ENCODE data around the gene HOATZ.

The HOATZ gene

DNA sequence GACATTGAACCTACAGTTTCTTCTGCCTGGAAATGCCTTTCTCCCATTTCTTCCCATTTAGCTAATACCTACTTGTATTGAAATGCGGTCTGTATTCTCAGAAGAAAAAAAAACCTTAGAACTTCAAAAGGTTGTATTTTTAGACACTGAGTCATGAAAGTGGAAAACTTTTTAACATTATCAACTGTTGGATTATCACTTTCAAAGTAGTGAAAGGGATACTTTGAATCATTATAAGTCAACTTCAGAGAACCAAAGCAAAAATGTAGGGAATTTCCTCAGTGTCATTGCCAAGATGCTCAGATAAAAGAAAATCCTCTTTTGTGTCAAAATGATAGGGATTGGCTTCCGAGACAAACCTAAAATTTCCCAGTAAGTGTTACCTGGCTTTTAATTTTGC is 6.6 kb downstream of the HOATZ start:
- no peak for DNase-seq (ENCODE audit: extremely low read depth in 1 of 2, low read depth in 1 of 2)

DNA sequence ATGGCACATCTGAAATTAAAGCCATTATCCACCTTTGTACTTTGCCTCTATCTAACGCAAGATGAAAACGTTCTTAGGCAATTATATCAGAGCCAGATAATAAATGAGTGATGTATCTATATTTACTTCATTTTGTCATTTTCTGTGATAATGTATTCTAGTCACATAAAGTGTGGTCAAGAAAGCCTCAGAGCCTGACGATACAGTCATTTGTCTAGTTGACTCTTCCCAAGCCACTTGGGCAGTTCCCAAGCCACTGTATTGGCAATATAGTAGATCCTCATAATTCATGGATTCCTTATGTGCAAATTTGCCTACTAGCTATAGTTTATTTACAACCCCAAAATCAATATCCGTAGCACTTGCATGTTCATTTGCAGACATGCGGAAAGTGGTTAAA is 7.8 kb downstream of the HOATZ start:
- DNase-seq (ENCODE audit: extremely low read depth in 1 of 2, low read depth in 1 of 2), result no peak

DNA sequence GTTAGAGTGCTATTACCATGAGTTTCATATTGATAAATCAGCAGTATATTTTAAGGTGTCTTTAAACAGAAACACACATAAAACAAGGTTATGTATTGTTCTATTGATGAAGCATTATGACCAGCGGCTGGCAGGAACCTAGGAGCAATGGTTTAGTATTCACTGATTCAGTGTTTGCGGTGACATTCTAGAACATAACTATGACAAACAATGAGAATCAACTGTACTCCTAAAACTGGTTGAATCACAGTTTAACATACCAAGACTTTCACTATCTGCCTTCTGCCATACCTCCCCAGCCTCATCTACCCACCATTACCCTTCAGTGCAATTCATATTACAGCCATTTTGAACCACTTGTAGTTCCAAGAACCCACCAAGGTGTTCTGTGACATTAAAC is 8.8 kb downstream of the HOATZ start:
- no peak for DNase-seq (ENCODE audit: extremely low read depth in 1 of 2, low read depth in 1 of 2)

DNA sequence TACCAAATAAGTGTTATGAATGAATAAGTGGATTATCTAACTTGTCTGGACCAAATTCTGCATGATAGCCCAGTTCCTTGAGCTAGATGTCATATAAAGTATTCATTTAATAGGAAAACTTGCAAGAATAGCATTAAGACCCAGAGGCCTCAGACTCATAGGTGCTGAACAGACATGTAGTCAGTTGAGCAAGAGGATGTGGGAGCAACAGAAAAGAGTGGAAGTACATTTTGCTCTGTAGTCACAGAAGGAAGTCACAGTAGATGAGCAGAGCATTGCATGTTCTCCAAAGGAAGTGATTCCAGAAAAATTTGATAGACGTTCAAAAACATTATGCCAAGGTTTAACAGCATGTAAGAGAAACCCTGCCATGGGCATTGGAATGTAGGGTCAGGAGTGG is 9.5 kb downstream of the HOATZ start:
- no peak for DNase-seq (ENCODE audit: extremely low read depth in 1 of 2, low read depth in 1 of 2)

DNA sequence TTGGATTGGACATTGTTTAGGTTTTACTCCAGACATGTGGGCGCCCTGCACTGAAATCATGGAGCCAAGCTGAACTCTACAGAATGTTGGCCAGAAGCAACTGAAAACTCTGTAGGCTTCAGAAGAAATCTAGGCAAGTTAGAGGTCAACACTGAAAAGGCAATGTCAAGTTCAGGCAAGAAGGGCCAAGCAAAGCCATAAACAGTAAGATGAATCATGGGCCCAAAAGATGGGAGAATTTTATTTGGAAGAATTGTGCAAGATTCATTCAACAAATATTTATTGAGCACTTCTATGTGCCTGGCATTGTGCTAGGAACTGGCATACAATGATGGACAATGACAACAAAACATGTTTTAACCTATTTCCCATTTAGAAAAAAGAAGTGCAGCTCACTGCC is 10.9 kb downstream of the HOATZ start:
- no peak for DNase-seq (ENCODE audit: extremely low read depth in 1 of 2, low read depth in 1 of 2)

DNA sequence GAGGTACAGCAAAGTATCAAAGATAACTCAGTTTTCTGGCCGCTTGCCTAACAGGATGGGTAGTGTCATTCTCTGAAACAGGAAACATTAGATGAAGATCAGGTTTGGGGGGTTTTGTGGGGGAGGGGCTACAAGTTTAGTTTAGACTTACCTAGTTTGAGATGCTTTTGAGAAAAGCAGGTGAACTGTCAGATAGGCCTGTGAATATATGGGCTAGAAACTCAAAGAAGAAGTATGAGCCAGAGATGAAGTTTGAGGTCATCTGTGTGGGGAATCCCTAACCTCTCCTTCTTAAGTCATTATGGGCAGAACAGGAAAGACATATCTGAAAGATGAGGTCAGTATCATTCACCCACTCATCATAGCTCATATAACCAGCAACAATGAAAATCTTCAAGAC is 11.9 kb downstream of the HOATZ start:
- no peak for DNase-seq (ENCODE audit: extremely low read depth in 1 of 2, low read depth in 1 of 2)

DNA sequence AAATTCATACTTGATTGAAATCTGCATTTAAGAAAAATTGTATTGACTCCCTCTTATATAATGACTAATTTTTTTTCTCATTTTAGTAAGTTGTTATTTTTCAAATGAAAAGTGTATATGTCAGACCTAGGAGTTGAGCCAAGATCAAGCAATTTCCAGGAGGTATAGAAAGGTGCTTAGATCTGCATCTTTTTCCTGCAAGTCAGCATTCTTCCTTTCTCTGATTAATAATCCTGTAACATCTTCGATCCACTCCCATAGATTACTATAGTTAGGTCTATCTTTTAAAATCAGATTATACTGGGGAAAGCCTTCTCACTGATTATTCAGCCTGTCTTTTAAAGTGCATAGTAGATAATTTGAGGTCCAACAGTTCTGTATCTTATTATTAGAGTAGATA is 12.7 kb downstream of the HOATZ start:
- DNase-seq (ENCODE audit: extremely low read depth in 1 of 2, low read depth in 1 of 2), result no peak

DNA sequence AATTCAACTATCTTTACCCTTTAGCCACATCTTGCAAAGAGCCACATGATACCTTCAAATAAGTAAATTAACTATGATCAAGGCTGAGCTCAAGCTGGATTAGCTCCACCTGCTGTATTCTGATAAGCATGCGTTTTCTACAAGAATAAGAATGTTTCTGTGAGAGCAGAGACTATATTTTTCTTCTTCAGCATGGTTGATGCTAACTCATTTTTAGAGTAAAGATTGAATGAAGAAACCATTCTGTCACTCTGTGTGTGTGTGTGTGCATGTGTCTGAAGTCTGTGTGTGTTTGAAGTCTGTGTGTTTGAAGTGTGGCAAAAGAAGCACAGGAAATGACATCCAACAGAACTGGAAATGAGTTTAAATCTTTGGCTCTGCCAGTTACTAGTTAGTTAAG is 14.0 kb downstream of the HOATZ start:
- no peak for DNase-seq (ENCODE audit: extremely low read depth in 1 of 2, low read depth in 1 of 2)

DNA sequence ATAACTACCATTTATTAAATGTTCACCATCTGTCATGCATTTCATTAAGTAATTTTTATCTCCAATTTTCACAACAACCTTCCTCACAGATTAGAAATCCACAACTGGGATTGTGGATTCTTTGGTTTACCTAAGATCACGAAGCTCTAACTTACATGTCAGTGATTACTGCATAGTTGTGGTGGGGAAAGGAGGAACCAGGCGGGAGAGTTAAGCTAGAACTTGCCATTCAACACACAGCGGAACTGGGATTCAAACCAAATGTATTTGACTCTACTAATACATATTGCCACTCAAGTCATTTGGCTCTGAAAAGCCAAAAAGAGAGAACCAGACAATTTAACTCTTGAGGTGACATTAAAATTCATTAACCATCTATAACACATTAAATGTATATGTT is 15.5 kb downstream of the HOATZ start:
- no peak for DNase-seq (ENCODE audit: extremely low read depth in 1 of 2, low read depth in 1 of 2)

DNA sequence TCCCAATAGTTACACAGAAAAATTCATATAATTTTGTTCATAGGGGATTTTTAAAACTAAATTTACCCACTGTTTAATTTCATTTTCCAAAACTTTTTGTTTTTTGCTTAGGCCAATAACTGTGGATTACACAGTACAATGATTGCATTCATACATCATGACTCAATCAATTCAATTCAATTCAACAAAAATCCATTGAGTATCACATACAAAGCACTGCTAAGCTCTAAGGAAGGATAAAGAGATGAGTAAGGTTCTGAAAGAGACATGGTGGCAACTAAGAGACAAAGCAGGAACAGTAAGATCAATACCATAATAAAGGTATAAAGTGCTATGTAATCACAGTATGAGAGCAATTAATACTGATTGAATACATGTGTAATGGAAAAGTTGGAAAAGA is 16.6 kb downstream of the HOATZ start:
- DNase-seq (ENCODE audit: extremely low read depth in 1 of 2, low read depth in 1 of 2), result no peak

DNA sequence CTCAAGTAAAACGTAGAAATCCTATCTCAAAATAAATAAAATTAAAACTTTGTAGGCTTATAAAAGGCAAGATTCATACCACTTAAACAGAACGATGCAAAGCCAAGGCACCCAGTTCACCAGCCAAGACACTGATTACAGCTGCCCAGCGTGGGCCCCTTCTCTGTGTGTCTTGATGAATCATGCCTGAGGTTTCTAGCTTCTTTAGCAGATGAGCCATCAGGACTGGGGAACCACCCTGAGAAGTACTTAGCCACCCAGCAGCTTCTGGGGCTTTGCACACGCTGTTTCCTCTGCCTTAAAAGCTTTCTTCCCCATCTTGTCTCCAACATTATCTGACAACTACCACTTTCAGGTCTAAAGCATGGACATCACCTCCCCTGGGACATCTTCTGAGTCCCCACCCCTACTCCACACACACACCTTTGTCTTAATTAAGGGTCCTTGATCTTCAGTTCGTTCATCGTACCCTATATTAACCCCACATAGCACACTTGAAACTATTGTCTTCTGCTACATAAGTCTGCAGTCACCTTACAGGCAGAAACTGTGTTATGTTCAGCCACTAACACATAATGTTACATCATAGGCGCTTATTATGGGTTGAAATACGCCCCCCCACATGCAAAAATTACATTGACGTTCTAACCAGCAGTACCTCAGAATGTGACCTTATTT is 17.2 kb downstream of the HOATZ start:
- DNase-seq (ENCODE audit: extremely low read depth in 1 of 2, low read depth in 1 of 2), result peak; percentile 40 to 76

DNA sequence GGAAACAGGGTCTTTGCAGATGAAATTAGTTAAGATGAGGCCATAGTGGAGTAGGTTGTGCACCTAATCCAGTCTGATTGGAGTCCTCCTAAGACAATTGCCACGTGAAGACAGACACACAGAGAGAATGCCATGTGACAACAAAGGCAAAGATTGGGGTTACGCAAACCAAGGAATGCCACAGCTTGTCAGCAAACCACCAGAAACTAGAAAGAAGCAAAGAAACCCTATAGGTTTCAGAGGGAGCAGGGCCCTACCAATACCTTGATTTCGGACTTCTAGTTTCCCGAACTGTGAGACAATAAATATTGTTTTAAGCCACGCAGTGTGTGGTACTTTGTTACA is 17.8 kb downstream of the HOATZ start:
- DNase-seq (ENCODE audit: extremely low read depth in 1 of 2, low read depth in 1 of 2), result no peak

DNA sequence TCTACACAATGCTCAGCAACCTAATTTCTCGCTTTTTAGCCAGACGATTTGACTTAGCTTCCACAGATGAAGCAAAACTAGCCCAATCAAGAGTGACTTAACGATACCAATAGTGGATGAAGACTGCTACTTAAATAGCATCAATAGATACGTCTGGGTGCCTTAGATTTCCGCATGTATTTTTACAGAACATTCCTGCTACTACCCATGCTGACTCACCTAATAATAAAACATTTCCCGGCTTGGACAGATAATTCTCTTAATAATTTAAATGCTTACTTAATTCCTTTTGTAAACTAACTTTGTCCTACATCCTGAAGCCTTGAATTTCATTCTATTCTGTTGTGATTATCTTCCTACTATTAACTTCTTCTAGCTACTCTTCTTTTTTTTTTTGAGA is 20.7 kb downstream of the HOATZ start:
- DNase-seq (ENCODE audit: extremely low read depth in 1 of 2, low read depth in 1 of 2), result no peak

DNA sequence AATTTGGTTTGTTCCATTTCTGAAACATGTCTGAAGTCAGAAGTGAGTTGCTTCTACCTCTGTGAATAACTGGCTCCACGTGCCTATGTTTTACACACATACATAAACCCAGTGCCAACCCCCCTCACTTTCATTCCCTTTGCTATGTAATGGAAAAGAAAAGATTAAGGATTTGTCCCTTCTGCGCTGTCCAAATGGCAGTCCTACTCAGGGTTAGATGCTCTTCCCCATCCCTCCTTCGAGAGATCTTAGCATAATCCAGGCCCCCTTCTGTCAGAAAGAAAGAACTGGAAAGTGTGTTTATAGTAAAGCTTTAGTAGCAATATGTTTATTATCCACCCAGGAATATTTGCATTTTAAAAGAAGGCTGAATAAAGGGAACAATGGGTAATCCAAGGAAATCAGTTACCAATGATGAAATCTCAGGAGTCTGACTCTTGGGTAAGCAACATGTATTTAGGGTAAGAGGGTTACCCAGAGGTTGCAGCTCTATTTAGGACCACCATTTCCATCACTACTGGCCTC is 22.8 kb downstream of the HOATZ start:
- DNase-seq (ENCODE audit: extremely low read depth in 1 of 2, low read depth in 1 of 2), result no peak

DNA sequence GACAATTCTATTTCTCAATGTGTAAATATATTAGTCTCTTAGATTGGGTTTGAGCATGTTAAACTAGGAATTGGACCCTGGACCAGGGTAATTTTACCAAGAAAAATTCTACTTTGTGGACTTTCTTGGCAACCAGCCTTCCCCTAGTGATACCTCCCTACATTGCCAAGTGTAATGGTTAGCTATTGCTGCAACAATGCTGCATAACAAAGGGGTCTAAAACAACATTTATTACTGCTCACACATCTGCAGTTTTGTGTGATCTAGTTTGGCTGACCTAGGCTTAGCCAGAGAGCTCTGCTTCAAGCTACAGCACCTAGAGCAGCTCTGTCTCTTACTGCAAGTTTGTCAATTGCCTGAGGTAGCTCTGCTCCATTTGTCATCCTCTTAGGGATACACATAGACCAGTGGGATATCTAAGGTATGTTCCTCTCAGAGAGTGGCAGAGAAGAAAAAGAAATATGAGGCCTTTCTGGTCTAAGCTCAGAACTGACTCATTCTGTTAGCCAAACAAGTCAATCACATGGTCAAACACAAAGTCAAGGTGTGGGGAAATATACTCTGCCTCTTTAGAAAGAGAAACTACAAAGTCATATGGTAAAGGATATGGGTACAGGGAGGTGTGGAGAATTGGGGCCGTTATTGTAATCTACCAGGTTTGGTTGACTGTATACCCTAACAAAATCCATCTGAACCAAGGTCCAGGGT is 24.0 kb downstream of the HOATZ start:
- no peak for DNase-seq (ENCODE audit: extremely low read depth in 1 of 2, low read depth in 1 of 2)

DNA sequence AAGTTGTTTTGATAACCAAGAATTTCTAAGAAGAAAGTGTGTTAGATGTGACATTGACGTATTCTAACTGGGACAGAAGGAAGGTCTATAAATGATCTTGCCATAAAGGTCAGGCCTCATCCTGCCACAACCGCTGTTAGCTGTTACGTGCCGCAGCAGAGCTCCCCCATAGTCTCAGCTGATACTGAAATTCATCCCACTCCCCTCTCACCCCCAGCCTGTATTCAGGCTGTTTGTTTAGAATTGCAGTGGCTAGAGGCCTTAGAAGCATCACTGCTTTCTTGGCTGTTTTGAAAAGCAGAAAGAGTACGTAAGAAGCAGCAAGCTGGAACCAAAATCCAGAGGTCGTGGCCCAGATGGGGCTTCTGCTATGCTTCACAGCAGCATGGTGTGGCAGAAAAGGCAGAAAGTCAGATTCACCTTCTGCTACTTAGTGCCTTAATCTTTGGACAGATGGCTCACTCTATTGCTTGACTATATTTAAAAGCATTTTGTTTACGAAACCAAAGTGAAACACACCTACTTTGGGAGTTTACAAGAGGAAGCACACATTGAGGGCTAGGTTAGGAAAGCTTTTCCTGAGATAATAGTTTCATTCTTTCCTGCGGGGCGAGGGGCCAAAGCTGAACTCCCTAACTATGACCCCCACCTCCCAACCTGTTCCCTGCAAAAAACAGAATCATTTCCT is 25.0 kb downstream of the HOATZ start:
- DNase-seq (ENCODE audit: extremely low read depth in 1 of 2, low read depth in 1 of 2), result no peak

DNA sequence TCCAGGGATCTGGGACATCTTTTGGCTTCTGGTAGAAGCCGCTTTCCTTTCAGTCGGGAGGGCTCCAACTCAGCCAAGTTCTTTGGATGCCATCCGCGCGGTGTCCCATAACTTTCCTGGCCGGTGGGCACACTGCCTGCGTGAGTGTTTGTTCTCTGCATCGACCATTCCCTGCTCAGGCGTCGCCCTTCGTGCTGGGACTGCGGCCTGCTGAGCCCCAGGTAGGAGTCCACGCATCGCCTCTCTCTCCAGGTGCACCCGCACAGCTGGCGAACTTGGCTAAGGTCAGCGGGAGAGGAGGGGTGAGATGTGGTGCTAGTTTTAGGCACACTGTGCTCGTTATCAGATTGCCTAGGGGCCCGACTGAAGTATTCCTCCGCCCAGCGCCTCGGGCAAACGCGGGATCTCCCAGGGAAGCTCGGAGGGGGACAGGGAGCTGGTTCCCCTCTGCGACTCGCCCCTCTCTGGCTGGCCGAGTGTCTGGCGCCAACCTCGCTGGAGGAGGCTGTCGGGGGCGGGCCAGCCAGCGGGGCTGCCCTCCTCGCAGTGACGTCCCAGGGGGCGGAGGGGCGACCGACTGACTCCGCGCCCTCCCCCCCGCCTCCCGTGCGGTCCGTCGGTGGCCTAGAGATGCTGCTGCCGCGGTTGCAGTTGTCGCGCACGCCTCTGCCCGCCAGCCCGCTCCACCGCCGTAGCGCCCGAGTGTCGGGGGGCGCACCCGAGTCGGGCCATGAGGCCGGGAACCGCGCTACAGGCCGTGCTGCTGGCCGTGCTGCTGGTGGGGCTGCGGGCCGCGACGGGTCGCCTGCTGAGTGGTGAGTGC is 25.7 kb downstream of the HOATZ start, which contains the start of gene LAYN:
Gene LAYN (plus strand): TSS at position 607 of the 823 bp plus-strand sequence. CDS start 124 bp downstream, at position 731.
- DNase-seq (ENCODE audit: extremely low read depth in 1 of 2, low read depth in 1 of 2), result peak in 1 of 2 donors; percentile 37

DNA sequence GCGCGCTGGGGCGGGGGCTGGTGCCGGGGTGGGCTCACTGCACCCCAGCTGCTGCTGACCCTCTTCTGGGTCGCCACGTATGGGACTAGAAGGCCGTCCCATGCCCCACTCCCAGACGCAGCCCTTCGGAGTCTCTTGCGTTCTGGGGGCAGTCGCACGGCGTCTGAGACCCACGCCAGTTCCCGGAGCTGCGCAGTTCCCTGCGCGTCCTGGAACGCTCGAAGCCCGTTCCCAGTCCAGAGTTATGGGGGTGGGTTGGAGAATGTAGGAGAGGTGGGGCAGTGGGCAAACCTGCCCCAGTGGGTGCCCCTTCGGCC is 26.3 kb downstream of the HOATZ start:
- no peak for DNase-seq (ENCODE audit: extremely low read depth in 1 of 2, low read depth in 1 of 2)

DNA sequence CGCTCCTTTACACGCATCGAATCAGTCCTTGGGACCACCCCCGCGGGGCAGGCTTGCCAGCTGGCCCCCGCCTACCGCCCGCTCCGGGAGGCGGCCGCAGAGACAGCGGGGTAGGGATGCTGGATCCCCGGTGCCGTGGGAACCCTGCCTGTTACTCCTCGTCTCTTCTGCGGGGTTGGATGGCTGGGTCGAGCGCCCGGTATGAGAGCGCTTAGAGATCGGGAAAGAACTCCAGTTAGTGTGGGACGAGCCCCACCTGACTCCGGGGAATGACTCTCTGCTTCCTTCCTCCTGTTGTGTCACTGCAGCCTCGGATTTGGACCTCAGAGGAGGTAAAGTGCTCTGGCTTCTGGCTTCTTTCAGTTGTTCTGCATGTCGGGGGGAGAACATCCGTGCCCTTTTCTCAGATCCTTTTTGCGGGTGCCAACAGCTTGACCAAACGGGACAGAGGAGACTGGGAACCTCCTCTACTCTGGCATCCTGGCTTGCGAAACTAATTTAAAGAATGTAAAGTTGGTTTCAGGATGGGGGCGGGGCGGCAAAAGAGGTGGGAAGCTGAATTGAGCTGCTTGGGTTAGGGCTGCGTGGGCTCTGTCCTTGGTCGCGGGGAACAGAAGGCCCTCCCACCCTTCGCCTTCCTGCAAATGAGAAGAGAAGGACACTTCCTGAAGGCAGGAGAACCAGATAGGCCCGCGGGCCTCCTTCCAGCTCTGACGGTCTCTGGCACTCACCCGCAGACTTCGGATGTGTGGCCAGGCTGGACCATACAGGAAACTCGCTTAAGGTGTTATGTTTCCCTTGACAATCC is 26.9 kb downstream of the HOATZ start:
- no peak for DNase-seq (ENCODE audit: extremely low read depth in 1 of 2, low read depth in 1 of 2)

DNA sequence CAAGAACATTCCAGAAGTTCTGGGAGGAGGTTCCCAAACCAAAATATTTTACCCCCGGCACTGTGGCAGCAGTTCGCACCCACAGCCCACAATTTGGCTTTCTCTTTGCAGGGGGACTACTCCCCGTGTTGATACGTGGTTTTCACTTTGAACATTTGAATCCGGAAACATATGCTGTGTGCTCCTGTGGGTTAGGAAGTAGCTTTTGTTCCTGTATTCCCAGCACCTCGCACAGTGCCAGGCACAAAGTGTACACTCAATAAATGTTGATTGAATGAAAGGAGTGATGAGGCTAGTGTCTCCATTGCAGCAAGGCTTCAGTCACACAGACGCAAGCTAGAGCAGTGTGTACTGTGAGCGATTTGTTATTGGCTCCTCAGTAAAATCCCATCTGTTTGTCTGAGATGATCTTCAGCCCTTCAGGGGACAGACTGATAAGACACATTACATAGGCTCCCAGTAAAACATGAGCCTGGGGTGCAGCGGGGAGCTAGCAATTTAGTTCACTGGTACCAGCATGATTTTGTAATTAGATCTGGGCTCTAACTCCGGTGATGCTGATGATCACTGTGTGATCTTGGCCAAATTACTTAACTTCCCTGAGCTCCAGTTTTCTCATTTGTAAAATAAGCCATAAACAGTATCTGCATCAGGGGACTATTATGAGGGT is 28.2 kb downstream of the HOATZ start:
- no peak for DNase-seq (ENCODE audit: extremely low read depth in 1 of 2, low read depth in 1 of 2)
